ENCODE data around the gene TAGAP.
"Not testable (repeated sequence)": the region's sequence is repeated elsewhere in the genome, so short reads cannot be mapped to it uniquely, and the experiment has no call there.

TAGAP gene

GRCh38 chr6:159014406-159014805, 30.4 kb downstream of the TAGAP start:
- DNase-seq (ENCODE audit: low read depth, low spot score) = no peak
- in situ Hi-C loops (cut with HindIII; ENCODE audit: low sequenced_read_pairs) = no loop called here
- TF ChIP-seq CTCF (IDR thresholded peaks at IDR 0.05; ENCODE audit: low read depth, low read length) = no peak
- H3K4me3 ChIP-seq (ENCODE audit: low read depth, low read length) = no peak overlapping the region

- in situ Hi-C loops (cut with HindIII; ENCODE audit: low sequenced_read_pairs) = no loop called here
- H3K4me3 ChIP-seq (ENCODE audit: low read depth, low read length) = no peak overlapping the region
- no peak for TF ChIP-seq CTCF (IDR thresholded peaks at IDR 0.05; ENCODE audit: low read depth, low read length)
- DNase-seq (ENCODE audit: low read depth, low spot score) = peak; percentile 25
These were observed 31.6 kb downstream of the TAGAP start for GRCh38 chr6:159013229-159013628.

GRCh38 chr6:159012201-159012600, 32.6 kb downstream of the TAGAP start:
- TF ChIP-seq CTCF (IDR thresholded peaks at IDR 0.05; ENCODE audit: low read depth, low read length) = no peak
- in situ Hi-C loops (cut with HindIII; ENCODE audit: low sequenced_read_pairs) = no loop called here
- DNase-seq (ENCODE audit: low read depth, low spot score) = peak; percentile 25
- H3K4me3 ChIP-seq (ENCODE audit: low read depth, low read length) = no peak overlapping the region

GRCh38 chr6:159010037-159010612, 34.7 kb downstream of the TAGAP start:
- in situ Hi-C loops (cut with HindIII; ENCODE audit: low sequenced_read_pairs); H3K4me3 ChIP-seq (ENCODE audit: low read depth, low read length): not testable (repeated sequence)

GRCh38 chr6:159008656-159009288, 36.0 kb downstream of the TAGAP start:
- H3K4me3 ChIP-seq (ENCODE audit: low read depth, low read length) = no peak overlapping the region
- DNase-seq (ENCODE audit: low read depth, low spot score) = no peak
- peak; percentile 22 for TF ChIP-seq CTCF (IDR thresholded peaks at IDR 0.05; ENCODE audit: low read depth, low read length)

More at GRCh38 chr6:159010037-159010612, 34.7 kb downstream of the TAGAP start:
- DNase-seq (ENCODE audit: low read depth, low spot score) = not testable (repeated sequence)

GRCh38 chr6:159007510-159007909, 37.3 kb downstream of the TAGAP start:
- no peak for TF ChIP-seq CTCF (IDR thresholded peaks at IDR 0.05; ENCODE audit: low read depth, low read length)
- DNase-seq (ENCODE audit: low read depth, low spot score) = no peak
- H3K4me3 ChIP-seq (ENCODE audit: low read depth, low read length) = no peak overlapping the region
- in situ Hi-C loops (cut with HindIII; ENCODE audit: low sequenced_read_pairs) = no loop called here

More at GRCh38 chr6:159008656-159009288, 36.0 kb downstream of the TAGAP start:
- in situ Hi-C loops (cut with HindIII; ENCODE audit: low sequenced_read_pairs) = no loop called here

GRCh38 chr6:159005436-159005835, 39.4 kb downstream of the TAGAP start:
- DNase-seq (ENCODE audit: low read depth, low spot score) = no peak
- TF ChIP-seq CTCF (IDR thresholded peaks at IDR 0.05; ENCODE audit: low read depth, low read length) = no peak
- no peak overlapping the region for H3K4me3 ChIP-seq (ENCODE audit: low read depth, low read length)
- in situ Hi-C loops (cut with HindIII; ENCODE audit: low sequenced_read_pairs) = no loop called here

Data from astrocyte of the spinal cord (primary cell).